A549 (cell line): ENCODE measurements around the gene MYH16.
A peak's percentile ranks its signal among the peaks of the same experiment; 100 is the strongest.

Experiments
- CBX8 ChIP-seq: fragments of 200-600 bp; sonication (generic); IDR thresholded peaks from 2 replicates; pipeline ENCODE4 v1.6.1; 2016
- CEBPB ChIP-seq, 2 experiments: fragments of >200 bp in 1 of 2; sonication (Bioruptor Twin) in 1 of 2; formaldehyde crosslinking in 1 of 2; IDR thresholded peaks; 2 replicates each; pipeline ENCODE4 v1.6.1; 2012 to 2016
- CTCF ChIP-seq: fragments of >200 bp; sonication (Bioruptor Twin); formaldehyde crosslinking; IDR thresholded peaks from 3 replicates; pipeline ENCODE4 v1.5.1; 2016
- EP300 ChIP-seq, 2 experiments: fragments of >200 bp; sonication (Bioruptor Twin); formaldehyde crosslinking; IDR thresholded peaks; 2 replicates in 1 of 2; 3 replicates in 1 of 2; pipeline ENCODE4 v1.6.1; 2016 to 2017
- ESRRA ChIP-seq: fragments of 150-350 bp; IDR thresholded peaks from 2 replicates; pipeline ENCODE4 v1.6.1; 2014; ENCODE audit warnings: mild to moderate bottlenecking, low read length, borderline replicate concordance
- HDAC2 ChIP-seq: fragments of 200-600 bp; sonication (generic); IDR thresholded peaks from 2 replicates; pipeline ENCODE4 v1.6.1; 2016
- MAZ ChIP-seq: fragments of 150-350 bp; IDR thresholded peaks from 2 replicates; pipeline ENCODE4 v1.6.1; 2014; ENCODE audit warnings: antibody characterized with exemption, low read depth, low read length, borderline replicate concordance
- POLR2A ChIP-seq: IDR thresholded peaks from 2 replicates; pipeline ENCODE4 v1.6.1; 2012; ENCODE audit warnings: mild to moderate bottlenecking, low read length
- RCOR1 ChIP-seq: fragments of 150-350 bp; IDR thresholded peaks from 2 replicates; pipeline ENCODE4 v1.6.1; 2014; ENCODE audit warnings: antibody characterized with exemption, low read length, low read depth
- REST ChIP-seq: fragments of 200-600 bp; sonication (generic); IDR thresholded peaks from 2 replicates; pipeline ENCODE4 v1.6.1; 2016; ENCODE audit warnings: antibody characterized with exemption, mild to moderate bottlenecking, moderate library complexity
- SMC3 ChIP-seq: fragments of >200 bp; sonication (Bioruptor Twin); formaldehyde crosslinking; IDR thresholded peaks from 3 replicates; pipeline ENCODE4 v1.6.1; 2018; ENCODE audit warnings: inconsistent platforms
- SREBF2 ChIP-seq: fragments of 450-650 bp; IDR thresholded peaks from 2 replicates; pipeline ENCODE4 v1.6.1; 2014; ENCODE audit warnings: mild to moderate bottlenecking, moderate library complexity
- USF2 ChIP-seq: fragments of 450-650 bp; IDR thresholded peaks from 2 replicates; pipeline ENCODE4 v1.6.1; 2014; ENCODE audit warnings: antibody characterized with exemption
- TF ChIP-seq, protein P1 (sequence below): IDR thresholded peaks from 2 replicates; pipeline ENCODE4 v1.6.1; 2012

DNA sequence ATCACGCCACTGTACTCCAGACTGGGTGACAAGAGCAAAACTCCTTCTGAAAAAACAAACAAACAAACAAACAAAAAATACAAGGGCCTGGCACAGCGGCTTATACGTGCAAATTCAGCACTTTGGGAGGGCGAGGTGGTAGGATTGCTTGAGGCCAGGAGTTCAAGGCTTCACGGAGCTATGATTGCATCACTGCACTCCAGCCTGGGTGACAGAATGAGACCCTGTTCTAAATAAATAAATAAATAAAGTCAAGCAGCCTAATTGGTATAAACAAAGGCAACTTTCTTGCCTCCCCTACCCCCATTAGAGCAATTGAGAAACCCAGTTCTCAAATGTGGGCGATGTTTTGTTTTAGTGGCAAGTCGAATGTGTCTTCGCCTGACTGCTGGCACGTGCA lies 38.5 kb upstream of the MYH16 start:
- no peak for TF ChIP-seq ESRRA
- TF ChIP-seq, protein P1, sequence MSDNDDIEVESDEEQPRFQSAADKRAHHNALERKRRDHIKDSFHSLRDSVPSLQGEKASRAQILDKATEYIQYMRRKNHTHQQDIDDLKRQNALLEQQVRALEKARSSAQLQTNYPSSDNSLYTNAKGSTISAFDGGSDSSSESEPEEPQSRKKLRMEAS: no peak
- no peak for TF ChIP-seq CTCF
- no peak for TF ChIP-seq SREBF2
- TF ChIP-seq SMC3: no peak
- no peak for TF ChIP-seq CBX8
- TF ChIP-seq REST: no peak
- no peak for TF ChIP-seq POLR2A
- TF ChIP-seq CEBPB (IDR thresholded peaks at IDR 0.05): 0 out of 4 replicates have a peak, but pooled peaks of 1 of the 2 experiments have one; percentile 11
- TF ChIP-seq HDAC2: no peak
- no peak for TF ChIP-seq EP300 (IDR thresholded peaks at IDR 0.05)
- no peak for TF ChIP-seq RCOR1
- no peak for TF ChIP-seq MAZ
- no peak for TF ChIP-seq USF2
